NCI-H526 treated with DMSO at 0.1 percent for 48 hours (cell line): Measurements from ENCODE around the gene TENM3.

Experiments used
- DNase-seq: peaks from one replicate; lab custom pipeline; 2025; lab: John Stamatoyannopoulos, UW

Gene TENM3

GRCh38 chr4:182288534-182288933 is 45.3 kb downstream of the TENM3 start:
- DNase-seq, result no peak

GRCh38 chr4:182289809-182290208 is 46.6 kb downstream of the TENM3 start:
- no peak for DNase-seq

DNA sequence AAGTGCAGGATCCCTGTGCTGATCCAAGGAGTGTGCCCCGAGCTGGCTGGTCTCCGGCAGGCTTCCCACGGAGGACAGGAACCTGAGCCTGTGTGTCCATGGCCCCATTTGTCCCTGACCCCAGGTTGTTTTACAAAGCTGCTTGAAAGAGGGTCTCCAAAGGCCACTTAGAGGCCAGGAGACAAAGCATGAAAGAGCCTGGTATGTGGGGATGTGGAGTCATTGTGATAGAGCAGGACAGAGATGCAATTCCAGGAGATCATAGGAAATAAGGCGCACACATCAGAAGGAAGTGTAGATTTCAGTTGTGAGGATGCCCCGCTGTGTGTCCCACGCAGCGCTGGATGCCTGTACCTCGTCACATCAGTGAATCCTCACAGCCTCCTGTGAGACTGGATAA is 48.0 kb downstream of the TENM3 start:
- DNase-seq, result no peak

DNA sequence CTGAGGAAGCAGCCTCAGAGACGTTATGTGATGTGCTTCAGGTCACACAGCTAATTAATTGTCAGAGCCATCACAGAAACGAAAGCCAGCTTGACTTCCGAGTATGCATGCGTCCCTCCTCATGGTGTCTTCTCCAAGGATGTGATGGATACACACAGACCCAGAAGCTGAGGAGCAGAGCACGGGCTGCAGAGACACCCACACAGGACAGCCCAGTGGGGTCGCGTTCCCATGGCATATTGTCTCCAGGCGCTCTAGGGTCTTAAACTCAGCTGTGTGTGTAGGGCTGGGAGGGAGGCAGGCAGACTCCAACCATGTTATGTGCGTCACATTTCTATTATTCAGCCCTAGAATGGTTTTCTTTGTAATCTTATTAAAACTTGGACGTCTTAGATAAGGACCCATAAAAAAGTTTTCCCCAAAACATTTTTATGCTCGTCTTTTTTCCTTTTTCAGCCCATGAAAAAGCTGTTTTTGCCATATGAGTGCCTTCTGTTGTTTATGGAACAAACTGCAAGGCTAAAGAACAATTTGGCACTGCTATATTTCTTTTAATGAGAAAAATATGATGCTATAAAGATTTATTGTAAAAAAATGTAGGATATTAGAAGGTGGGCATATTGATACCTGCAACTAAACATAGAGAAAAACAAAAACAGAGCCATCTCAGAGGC is 48.5 kb downstream of the TENM3 start:
- DNase-seq, result no peak

DNA sequence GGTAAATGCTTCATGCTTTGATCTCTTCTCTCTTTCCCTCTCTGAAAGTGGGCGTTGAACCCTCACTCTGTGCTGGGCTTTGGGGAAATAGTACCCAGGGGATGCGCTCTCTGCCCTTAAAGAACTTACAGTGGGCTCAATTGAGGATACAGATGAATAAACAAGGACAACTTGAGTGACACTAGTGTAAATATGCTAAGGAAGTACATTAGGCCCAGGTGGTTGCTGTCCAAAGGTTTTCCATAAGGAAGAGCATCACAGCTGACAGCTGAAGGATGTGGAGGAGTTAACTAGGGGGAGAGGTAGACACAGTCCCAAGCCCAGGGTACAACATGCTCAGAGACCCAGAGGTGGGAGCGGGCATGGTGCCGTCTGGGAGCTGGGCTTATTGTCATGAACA is 49.4 kb downstream of the TENM3 start:
- no peak for DNase-seq

GRCh38 chr4:182293691-182294255 is 50.6 kb downstream of the TENM3 start:
- no peak for DNase-seq

DNA sequence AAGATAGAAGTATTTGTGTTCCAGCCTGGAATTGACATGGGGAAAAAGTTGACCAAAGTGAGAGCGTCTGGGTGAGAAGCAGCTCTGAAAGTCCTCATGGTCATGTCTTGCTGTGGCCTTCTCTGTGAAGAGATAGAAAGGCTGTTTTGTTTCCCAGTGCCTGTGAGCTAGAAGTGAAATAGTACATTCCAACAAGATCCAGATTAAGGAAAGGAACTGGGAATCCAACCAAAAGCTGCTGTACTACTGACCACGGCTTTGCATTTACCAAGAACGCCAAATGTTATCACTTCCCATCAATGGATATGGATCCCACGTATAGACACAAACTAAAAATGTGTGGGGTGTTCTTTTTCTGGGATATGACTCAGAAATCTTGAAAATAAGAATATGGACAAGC is 51.2 kb downstream of the TENM3 start:
- no peak for DNase-seq

DNA sequence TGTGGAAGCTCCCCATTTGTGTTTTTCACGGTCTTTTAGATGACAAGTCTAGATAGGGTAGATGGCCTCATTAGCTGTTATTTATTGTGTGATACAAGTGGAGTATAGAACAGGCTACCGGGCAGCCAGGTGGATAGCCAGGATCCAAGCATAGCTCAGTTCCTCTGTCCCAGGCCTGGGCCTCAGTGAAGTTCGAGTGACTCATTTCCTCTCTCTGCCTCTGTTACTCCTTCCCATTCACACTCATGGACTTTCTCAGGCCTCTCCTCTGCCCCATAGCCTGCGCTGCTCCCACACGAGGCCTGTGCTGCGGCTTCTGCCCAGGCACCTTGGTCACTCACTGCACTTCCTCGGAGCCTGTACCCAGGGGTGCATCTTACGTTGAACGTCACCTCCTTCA is 54.5 kb downstream of the TENM3 start:
- no peak for DNase-seq

GRCh38 chr4:182301736-182302135 is 58.5 kb downstream of the TENM3 start:
- no peak for DNase-seq

DNA sequence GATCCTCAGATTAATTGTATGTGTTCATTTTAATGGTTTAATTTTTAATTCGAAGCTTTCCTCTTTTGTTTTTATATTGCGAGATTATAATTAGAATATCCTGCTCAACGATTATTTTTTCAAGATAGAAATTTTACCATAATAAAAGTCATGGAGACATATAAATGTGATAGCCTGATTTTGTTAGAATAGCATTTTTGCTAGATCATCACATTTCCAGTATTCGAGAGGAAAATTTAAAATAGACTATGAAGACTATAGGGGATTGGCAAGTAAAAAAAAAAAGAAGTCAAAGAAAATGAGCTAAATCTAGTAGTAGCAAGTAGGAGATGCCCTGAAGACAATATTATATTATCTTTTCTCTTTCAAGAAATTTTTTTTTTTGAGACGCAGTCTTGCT is 60.6 kb downstream of the TENM3 start:
- DNase-seq, result no peak

DNA sequence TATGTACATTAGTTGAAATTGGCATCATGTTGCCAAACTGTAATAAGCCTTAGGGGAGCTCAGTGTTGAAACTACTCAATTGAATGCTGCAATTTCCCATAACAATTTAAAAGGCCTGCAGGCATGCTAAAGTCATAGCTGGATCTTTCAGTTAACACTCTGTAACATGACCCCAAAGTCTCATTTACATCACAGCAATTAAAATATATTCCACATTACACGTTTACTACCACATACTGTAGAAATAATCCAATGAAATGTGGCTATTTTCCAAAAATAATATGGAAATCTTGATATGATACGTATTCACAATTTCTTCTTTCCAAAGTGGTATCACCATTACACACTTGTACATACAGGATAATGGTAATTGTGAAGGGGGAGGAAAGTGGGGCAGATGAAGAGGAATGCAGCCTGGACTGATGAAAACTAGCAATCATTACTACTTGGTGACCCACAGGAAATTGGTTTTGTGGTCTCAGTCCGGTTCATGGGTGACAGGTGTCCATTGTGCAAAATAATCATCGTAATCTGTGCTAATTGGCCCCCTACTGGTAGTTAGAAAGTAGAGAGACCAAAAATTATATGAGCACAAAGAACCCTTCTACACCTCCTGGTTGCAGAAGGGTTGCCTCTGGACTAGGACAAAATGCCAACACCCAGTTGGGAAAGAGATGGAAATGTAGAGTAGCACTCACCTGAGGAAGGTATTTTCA is 63.7 kb downstream of the TENM3 start:
- DNase-seq, result no peak

DNA sequence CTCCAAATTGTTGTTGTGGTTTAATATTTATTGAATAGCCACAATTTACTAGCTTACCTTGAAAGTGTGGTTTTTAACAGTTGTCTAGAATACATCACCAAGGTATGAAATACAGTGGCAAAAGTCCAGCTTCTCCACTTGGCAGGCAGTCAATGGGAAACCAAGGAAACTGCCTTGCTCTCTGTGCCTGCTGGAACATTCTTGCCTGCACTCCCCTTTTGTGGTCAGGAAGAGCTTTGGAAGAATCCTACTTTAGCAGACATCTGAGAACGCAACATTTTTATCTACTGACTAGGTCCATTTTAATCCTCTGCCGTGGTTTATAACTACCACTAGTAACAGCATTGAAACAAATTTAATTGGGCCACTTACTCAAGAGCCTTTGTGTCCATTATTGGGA is 64.5 kb downstream of the TENM3 start:
- DNase-seq, result no peak

GRCh38 chr4:182309877-182310276 is 66.7 kb downstream of the TENM3 start:
- no peak for DNase-seq

DNA sequence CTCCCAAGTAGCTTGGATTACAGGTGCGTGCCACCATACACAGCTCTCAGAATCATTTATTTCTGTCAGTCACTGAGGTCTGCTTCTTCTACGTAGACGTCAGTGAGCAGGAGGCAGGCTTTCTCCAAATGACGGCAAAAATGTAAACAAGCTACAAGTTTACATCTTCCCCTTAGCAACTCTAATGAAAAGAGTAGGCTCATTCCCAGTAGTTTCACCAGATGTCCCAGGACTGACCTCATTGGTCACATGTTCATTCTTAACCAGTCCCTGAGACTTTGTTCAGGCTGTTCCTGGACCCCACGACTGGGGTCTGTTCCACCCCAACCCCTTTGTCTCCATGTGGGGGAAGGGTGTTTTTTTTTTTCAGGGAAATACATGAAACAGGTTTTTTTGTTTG is 67.1 kb downstream of the TENM3 start:
- no peak for DNase-seq

DNA sequence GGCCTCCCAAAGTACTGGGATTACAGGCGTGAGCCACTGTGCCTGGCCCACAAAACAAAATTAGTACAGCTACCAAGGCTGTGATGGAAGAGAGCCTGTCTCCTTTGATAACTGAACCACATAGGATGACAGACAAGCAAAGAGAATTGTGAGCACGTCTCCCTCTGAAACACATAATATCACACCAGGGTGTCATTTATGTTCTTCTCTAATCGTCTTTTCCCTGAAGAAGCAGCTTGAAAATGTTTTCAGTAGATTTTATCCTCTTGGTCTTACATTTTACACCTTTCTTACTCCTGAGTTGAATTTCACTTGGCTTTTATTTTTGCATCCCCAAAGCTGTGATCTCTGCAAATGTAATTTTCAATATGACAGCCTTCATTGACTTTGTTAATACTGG is 67.8 kb downstream of the TENM3 start:
- DNase-seq, result no peak

GRCh38 chr4:182314537-182314936 is 71.3 kb downstream of the TENM3 start:
- no peak for DNase-seq

DNA sequence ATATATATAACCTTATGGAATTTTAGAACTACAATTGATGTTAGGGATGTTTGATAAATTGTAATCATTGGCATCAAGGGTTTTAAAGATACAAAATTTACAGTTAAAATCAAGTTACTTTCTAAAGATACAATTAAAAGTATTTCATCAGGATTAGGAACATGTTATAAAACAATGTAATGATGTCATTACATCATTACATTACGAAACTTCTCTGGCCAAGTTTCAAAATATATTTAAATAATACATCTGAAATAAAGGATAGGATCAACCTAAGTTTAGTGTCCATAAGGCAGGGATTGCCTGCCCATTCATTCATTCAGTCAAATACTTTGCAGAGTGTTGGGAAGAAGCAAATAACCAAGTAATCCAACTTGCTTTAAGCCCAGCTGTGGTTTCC is 75.1 kb downstream of the TENM3 start:
- no peak for DNase-seq

DNA sequence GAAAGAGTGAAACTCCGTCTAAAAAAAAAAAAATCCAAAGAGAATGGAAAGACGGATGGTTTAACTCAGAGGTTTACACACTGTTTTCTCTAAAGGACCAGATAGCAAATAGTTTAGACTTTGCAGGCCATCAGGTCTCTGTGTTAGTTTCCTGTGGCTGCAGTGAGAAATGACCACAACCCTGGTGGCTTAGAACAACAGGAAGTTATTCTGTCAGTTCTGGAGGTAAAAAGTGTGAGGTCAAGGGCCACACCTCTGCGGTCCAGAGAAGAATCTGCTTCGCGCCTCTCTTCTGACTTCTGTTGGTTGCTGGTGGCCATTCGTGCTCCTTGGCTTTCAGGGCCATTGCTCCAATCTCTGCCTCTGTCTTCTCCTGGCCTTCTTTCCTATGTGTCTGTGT is 76.9 kb downstream of the TENM3 start:
- DNase-seq, result no peak

GRCh38 chr4:182320580-182320979 is 77.4 kb downstream of the TENM3 start:
- no peak for DNase-seq

- DNase-seq, result no peak
Observed at GRCh38 chr4:182324282-182324681, 81.1 kb downstream of the TENM3 start.

GRCh38 chr4:182325397-182325796 is 82.2 kb downstream of the TENM3 start:
- DNase-seq, result no peak

GRCh38 chr4:182325848-182326255 is 82.7 kb downstream of the TENM3 start:
- no peak for DNase-seq

DNA sequence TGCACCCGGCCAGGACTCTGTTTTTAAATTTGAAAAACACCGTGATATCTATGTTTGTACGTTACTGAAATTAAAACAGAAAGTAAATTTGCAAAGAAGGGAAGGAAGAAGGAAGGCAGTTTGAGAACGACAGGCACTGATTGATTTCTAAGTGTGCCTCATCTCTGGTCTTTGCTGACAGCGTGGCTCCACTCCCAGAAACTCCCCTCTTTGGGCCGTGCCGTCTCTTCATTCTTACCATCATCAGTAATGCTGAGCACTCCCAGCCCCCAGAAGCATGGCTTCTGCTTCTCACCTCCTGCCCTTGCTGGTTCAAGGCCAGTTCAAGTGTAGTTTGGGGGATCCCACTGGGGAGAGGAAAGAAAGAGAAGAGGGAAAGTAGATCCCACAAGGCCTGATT is 85.3 kb downstream of the TENM3 start:
- DNase-seq, result no peak

- DNase-seq, result no peak
Observed at GRCh38 chr4:182337366-182337765, 94.2 kb downstream of the TENM3 start.
